A673 (cell line): ENCODE results near the gene LBHD2. TPM values are rescaled to one million over a fixed set of nuclear protein-coding genes. Genes with fewer than 3 reads are reported as not detected.
A peak's percentile ranks its signal among the peaks of the same experiment; 100 is the strongest.

ENCODE experiments used
- BruUV-seq: library from RNA; stranded (reverse); fragments of 400-500 nt; replicated peaks from 2 replicates; lab custom pipeline; 2021; lab: Mats Ljungman, UMichigan
- CTCF ChIA-PET: fragments of 300-600 bp; sonication (Branson Sonifier 250); formaldehyde crosslinking; loops from one replicate; lab custom pipeline; 2022; ENCODE audit warnings: antibody characterized with exemption; lab: Charles Lee
- POLR2A ChIA-PET: fragments of 300-600 bp; sonication (Branson Sonifier 250); formaldehyde crosslinking; loops from one replicate; lab custom pipeline; 2022; ENCODE audit warnings: antibody characterized with exemption; ENCODE audit not compliant: low non-redundant PET; lab: Charles Lee
- DNase-seq: peaks from one replicate; pipeline ENCODE4 v3.0.0-alpha.2; 2015; ENCODE audit warnings: low spot score
- H3K27ac ChIP-seq: fragments of 200-600 bp; sonication (generic); 2 replicates; pipeline ENCODE4 v1.5.1; 2016; ENCODE audit warnings: mixed run types, low read depth, mild to moderate bottlenecking, mixed read lengths, antibody characterized with exemption, low read length; ENCODE audit not compliant: poor library complexity, severe bottlenecking
- H3K27me3 ChIP-seq: fragments of 200-600 bp; sonication (generic); replicated peaks from 2 replicates; pipeline ENCODE4 v1.6.1; 2017; ENCODE audit warnings: mixed run types, low read depth, mild to moderate bottlenecking, mixed read lengths, antibody characterized with exemption, low read length; ENCODE audit not compliant: insufficient read depth, poor library complexity
- H3K36me3 ChIP-seq: fragments of 200-600 bp; sonication (generic); 2 replicates; pipeline ENCODE4 v1.6.1; 2016; ENCODE audit warnings: mixed run types, mild to moderate bottlenecking, mixed read lengths, antibody characterized with exemption, low read length; ENCODE audit not compliant: insufficient read depth, poor library complexity, severe bottlenecking
- H3K4me1 ChIP-seq: fragments of 200-600 bp; sonication (generic); 2 replicates; pipeline ENCODE4 v1.6.1; 2017; ENCODE audit warnings: mixed run types, mild to moderate bottlenecking, mixed read lengths, antibody characterized with exemption, low read length; ENCODE audit not compliant: insufficient read depth, poor library complexity, severe bottlenecking
- H3K4me3 ChIP-seq: fragments of 200-600 bp; sonication (generic); 2 replicates; pipeline ENCODE4 v1.5.1; 2016; ENCODE audit warnings: low read depth, mixed run types, mild to moderate bottlenecking, mixed read lengths, low read length; ENCODE audit not compliant: poor library complexity, severe bottlenecking
- H3K9me3 ChIP-seq: fragments of 200-600 bp; sonication (generic); 2 replicates; pipeline ENCODE4 v1.6.1; 2016; ENCODE audit warnings: mixed run types, low read depth, mild to moderate bottlenecking, mixed read lengths, antibody characterized with exemption, low read length; ENCODE audit not compliant: poor library complexity, severe bottlenecking
- EZH2 ChIP-seq: fragments of 200-600 bp; sonication (generic); IDR thresholded peaks from 2 replicates; pipeline ENCODE4 v1.6.1; 2017; ENCODE audit warnings: borderline replicate concordance, low read depth, mild to moderate bottlenecking, mixed read lengths, antibody characterized with exemption, low read length; ENCODE audit not compliant: poor library complexity, severe bottlenecking
- intact Hi-C: fragments of 100-400 bp; cut with micrococcal nuclease; formaldehyde crosslinking; loops from one replicate; pipeline ENCODE4 v1.10.0; 2022; ENCODE audit not compliant: unreplicated experiment
- total RNA-seq: library from RNA; stranded (reverse); gene quantifications from 2 replicates; pipeline ENCODE4 v1.2.3, GENCODE V29; 2021
- TF ChIP-seq, protein P1 (sequence below): fragments of 300-800, 200-600 bp; sonication (generic); conservative IDR thresholded peaks from 2 replicates; pipeline ENCODE4 v1.5.1; 2017; ENCODE audit warnings: low read depth, mild to moderate bottlenecking, antibody characterized with exemption, low read length, moderate library complexity, mixed read lengths

The LBHD2 gene
- total RNA-seq, 1 experiment from 2014 or later: 0.99 TPM

DNA sequence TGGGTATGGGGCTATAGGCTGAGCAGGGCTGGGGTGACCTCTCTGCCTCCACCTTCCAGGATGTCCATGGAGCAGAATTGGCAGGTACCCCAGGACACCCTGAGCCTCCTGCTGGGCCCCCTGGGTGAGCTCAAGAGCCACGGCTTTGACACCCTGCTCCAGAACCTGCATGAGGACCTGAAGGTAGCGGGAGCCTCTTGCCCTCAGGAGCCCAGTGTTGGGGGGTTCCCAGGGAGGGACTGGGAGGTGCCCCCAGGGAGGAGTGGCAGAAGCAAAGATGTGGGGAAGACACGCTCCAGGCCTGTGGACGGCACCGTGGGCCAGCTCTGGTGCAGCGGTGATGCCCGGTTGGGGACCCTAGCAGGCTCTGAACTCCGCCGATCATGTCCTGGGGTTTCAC, 47.6 kb downstream of the LBHD2 start:
- DNase-seq: no peak
- Histone ChIP-seq H3K4me1 (peaks cover 12% of the 10 kb centered on the region), H3K27ac (no peak overlapping the region), H3K36me3 (no peaks in the 10 kb centered on the region), H3K4me3 (no peak overlapping the region), H3K27me3 (no peaks in the 10 kb centered on the region), H3K9me3 (no peaks in the 10 kb centered on the region)
- ChIA-PET CTCF (no interaction called here), POLR2A (no interaction called here)
- BruUV-seq: no TSS peak
- intact Hi-C loops: no loop called here
- no peak for TF ChIP-seq EZH2
- TF ChIP-seq, protein P1, sequence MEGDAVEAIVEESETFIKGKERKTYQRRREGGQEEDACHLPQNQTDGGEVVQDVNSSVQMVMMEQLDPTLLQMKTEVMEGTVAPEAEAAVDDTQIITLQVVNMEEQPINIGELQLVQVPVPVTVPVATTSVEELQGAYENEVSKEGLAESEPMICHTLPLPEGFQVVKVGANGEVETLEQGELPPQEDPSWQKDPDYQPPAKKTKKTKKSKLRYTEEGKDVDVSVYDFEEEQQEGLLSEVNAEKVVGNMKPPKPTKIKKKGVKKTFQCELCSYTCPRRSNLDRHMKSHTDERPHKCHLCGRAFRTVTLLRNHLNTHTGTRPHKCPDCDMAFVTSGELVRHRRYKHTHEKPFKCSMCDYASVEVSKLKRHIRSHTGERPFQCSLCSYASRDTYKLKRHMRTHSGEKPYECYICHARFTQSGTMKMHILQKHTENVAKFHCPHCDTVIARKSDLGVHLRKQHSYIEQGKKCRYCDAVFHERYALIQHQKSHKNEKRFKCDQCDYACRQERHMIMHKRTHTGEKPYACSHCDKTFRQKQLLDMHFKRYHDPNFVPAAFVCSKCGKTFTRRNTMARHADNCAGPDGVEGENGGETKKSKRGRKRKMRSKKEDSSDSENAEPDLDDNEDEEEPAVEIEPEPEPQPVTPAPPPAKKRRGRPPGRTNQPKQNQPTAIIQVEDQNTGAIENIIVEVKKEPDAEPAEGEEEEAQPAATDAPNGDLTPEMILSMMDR: no peak

DNA sequence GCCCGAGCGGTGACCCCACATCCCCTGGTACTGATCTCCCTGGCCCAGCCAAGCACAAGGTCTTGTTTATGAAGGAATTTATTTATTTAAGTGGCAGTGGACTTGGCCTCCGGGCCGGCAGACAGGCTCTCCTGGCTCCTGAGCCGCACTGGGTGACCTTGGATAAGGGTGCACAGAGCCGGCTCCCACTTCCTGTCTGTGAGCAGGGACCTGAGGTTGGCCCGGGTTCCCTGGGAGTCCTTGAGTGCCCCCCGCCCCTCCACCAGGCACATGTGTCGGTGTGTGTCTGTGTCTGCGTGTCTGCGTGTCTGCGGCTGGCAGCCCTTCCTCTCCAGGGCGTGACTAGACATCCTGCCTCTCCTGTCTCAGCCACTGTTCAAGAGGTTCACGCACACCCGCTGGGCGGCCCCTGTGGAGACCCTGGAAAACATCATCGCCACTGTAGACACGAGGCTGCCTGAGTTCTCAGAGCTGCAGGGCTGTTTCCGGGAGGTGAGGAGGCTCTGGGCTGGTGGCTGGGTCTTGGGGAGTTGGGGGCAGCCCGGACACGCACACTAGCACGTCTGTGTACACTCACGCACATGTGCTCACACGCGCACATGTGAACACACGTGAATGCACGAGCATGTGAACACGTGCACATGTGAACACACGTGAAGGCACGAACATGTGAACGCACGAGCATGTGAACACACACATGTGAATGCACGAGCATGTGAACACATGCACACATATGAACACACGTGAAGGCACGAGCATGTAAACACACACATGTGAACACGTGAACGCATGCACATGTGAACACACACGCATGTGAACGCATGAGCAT, 48.6 kb downstream of the LBHD2 start:
- Histone ChIP-seq H3K4me1 (peaks cover 12% of the 10 kb centered on the region), H3K4me3 (no peak overlapping the region), H3K9me3 (no peaks in the 10 kb centered on the region), H3K27ac (no peak overlapping the region), H3K27me3 (no peaks in the 10 kb centered on the region), H3K36me3 (no peaks in the 10 kb centered on the region)
- no TSS peak for BruUV-seq
- CTCF ChIA-PET: no interaction called here
- POLR2A ChIA-PET: no interaction called here
- DNase-seq: peak; percentile 71
- intact Hi-C loops: no loop called here
- no peak for TF ChIP-seq EZH2
- TF ChIP-seq, protein P1: no peak

DNA sequence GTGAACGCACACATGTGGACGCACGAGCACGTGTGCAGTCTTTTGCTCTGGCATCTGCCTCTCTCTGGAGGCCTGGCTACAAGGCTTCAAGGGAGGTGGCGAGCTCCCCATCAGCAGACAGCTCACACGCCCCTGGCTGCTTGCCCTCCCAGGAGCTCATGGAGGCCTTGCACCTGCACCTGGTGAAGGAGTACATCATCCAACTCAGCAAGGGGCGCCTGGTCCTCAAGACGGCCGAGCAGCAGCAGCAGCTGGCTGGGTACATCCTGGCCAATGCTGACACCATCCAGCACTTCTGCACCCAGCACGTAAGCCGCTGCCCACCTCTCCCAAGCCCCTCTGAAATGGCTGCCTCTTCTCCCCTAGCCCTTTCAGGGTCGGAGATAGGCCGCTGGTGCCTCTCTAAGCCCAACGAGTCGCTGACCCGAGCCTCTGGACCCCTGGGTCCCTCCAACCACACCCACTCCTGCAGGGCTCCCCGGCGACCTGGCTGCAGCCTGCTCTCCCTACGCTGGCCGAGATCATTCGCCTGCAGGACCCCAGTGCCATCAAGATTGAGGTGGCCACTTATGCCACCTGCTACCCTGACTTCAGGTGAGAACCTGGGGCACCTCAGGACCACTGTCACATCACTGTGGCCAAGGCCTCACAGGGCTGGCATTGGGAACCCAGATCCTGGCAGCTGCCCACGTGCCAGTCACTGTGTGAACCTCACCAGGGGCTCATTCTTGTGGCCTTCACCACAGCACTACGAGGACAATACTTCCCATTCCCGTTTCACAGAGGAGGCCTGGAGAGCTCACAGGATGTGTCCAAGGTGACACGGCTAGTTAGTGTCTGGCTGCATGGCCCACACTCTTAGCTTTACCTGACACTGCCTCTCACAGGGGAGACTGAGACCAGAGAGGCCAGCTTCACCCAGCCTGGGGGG, 49.5 kb downstream of the LBHD2 start:
- CTCF ChIA-PET: no interaction called here
- no peaks in the 10 kb centered on the region for H3K9me3 ChIP-seq
- H3K27me3 ChIP-seq: no peaks in the 10 kb centered on the region
- no peak for TF ChIP-seq EZH2
- TF ChIP-seq, protein P1: no peak
- no peak overlapping the region for H3K27ac ChIP-seq
- POLR2A ChIA-PET: no interaction called here
- intact Hi-C loops: no loop called here
- H3K4me3 ChIP-seq: no peak overlapping the region
- no peak for DNase-seq
- no TSS peak for BruUV-seq
- peaks cover 12% of the 10 kb centered on the region for H3K4me1 ChIP-seq
- no peaks in the 10 kb centered on the region for H3K36me3 ChIP-seq
